ENCODE measurements around the gene ASAP2.

ASAP2 gene

DNA sequence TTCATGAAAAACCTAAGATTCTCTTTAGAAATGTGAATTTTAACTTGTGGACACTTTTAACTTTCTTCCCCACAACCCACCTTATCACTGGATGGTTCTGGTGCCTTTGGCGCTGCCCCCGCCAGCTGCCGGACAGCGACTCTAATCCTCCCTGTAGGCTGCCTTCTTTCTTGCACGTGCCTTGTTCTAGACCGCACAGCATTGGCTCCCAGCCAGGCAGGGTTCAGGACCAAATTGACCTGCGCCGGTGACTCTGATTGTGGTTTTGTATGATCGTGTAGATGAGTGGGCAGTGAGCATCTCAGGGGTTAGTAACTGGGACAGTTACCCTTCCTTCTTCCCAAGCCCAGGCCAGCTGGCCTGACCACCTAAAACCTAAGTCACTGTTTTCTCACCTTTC is 106.8 kb downstream of the ASAP2 start:
- Histone ChIP-seq H3K9me3 (ENCODE audit: low read length) (no peaks in the 10 kb centered on the region), H3K27me3 (ENCODE audit: insufficient read depth, low read length) (no peaks in the 10 kb centered on the region), H3K4me1 (ENCODE audit: insufficient read depth, low read length, severe bottlenecking) (no peaks in the 10 kb centered on the region), H4K20me1 (ENCODE audit: insufficient read depth, low read length) (no peaks in the 10 kb centered on the region), H2AFZ (ENCODE audit: low read length) (no peak overlapping the region), H3K9ac (ENCODE audit: low read length) (no peak overlapping the region), H3K27ac (ENCODE audit: low read depth, low read length, poor library complexity, severe bottlenecking) (no peak overlapping the region), H3K79me2 (ENCODE audit: insufficient read depth, low read length) (no peaks in the 10 kb centered on the region), H3K9me2 (ENCODE audit: low read depth, low read length) (no peaks in the 10 kb centered on the region), H3K4me3 (ENCODE audit: low read depth, low read length, poor library complexity, severe bottlenecking) (no peak overlapping the region), H3F3A (ENCODE audit: insufficient read depth, low read length) (no peaks in the 10 kb centered on the region), H3K4me2 (ENCODE audit: low read length) (no peak overlapping the region), H3K36me3 (ENCODE audit: insufficient read depth, low read length) (no peaks in the 10 kb centered on the region)
- no peak for TF ChIP-seq EZH2 (IDR thresholded peaks at IDR 0.05; ENCODE audit: borderline replicate concordance, low read length)
- no peak for TF ChIP-seq CTCF (IDR thresholded peaks at IDR 0.05; ENCODE audit: low read length)

DNA sequence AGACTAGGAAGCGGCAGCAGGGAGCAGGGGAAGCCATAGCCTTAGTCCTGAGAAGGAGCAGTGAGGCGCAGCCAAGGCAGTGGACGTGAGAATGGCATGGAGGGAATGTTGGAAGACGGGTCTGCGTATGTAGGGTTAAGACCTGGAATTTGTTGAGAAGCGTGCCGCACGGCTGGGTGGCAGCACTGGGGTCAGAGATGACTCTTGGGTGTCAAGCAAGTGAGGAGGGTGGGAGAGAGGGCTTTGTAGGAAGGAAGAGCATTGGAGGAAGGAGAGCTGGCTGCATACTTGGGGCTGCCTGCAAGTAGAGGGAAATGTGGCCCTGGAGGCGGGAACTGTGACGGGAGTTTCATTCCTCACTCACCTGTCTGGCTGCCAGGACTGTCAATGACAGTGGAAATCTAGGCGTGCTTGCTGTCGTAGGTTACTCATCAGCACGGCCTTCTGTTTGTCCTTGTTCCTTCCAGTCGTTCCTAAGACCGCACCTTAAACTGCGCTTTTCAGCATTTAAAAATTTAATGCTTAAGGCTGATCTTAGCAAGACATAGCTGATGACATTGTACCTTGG is 108.8 kb downstream of the ASAP2 start:
- no peaks in the 10 kb centered on the region for H3K36me3 ChIP-seq (ENCODE audit: insufficient read depth, low read length)
- H3K4me3 ChIP-seq (ENCODE audit: low read depth, low read length, poor library complexity, severe bottlenecking) = no peak overlapping the region
- H3F3A ChIP-seq (ENCODE audit: insufficient read depth, low read length) = no peaks in the 10 kb centered on the region
- no peak overlapping the region for H3K27ac ChIP-seq (ENCODE audit: low read depth, low read length, poor library complexity, severe bottlenecking)
- no peaks in the 10 kb centered on the region for H3K79me2 ChIP-seq (ENCODE audit: insufficient read depth, low read length)
- H3K9ac ChIP-seq (ENCODE audit: low read length) = no peak overlapping the region
- no peaks in the 10 kb centered on the region for H3K27me3 ChIP-seq (ENCODE audit: insufficient read depth, low read length)
- no peaks in the 10 kb centered on the region for H4K20me1 ChIP-seq (ENCODE audit: insufficient read depth, low read length)
- H3K9me2 ChIP-seq (ENCODE audit: low read depth, low read length) = no peaks in the 10 kb centered on the region
- no peak for TF ChIP-seq CTCF (IDR thresholded peaks at IDR 0.05; ENCODE audit: low read length)
- no peak for TF ChIP-seq EZH2 (IDR thresholded peaks at IDR 0.05; ENCODE audit: borderline replicate concordance, low read length)
- H3K9me3 ChIP-seq (ENCODE audit: low read length) = no peaks in the 10 kb centered on the region
- H3K4me1 ChIP-seq (ENCODE audit: insufficient read depth, low read length, severe bottlenecking) = no peaks in the 10 kb centered on the region
- no peak overlapping the region for H3K4me2 ChIP-seq (ENCODE audit: low read length)
- no peak overlapping the region for H2AFZ ChIP-seq (ENCODE audit: low read length)

DNA sequence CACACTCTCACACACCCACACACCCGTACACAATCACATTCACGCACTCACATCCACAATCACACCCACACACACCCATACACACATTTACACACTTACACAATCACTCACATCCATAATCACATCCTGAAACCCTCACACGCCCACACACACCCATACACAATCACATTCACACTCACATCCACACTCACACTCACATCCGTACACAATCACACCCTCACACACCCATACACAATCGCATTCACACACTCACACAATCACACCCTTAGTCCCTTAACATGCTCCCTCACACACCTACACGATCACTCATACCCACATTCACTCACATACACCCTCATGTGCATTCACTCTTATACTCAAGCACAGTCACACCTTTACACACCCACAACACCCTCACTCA is 110.9 kb downstream of the ASAP2 start:
- Histone ChIP-seq H3K9ac (ENCODE audit: low read length) (no peak overlapping the region), H3K79me2 (ENCODE audit: insufficient read depth, low read length) (no peaks in the 10 kb centered on the region), H3K27me3 (ENCODE audit: insufficient read depth, low read length) (no peaks in the 10 kb centered on the region), H3K4me2 (ENCODE audit: low read length) (no peak overlapping the region), H3K36me3 (ENCODE audit: insufficient read depth, low read length) (no peaks in the 10 kb centered on the region), H3K27ac (ENCODE audit: low read depth, low read length, poor library complexity, severe bottlenecking) (no peak overlapping the region), H3K9me2 (ENCODE audit: low read depth, low read length) (no peaks in the 10 kb centered on the region), H4K20me1 (ENCODE audit: insufficient read depth, low read length) (no peaks in the 10 kb centered on the region), H3K4me1 (ENCODE audit: insufficient read depth, low read length, severe bottlenecking) (no peaks in the 10 kb centered on the region), H3F3A (ENCODE audit: insufficient read depth, low read length) (no peaks in the 10 kb centered on the region), H3K9me3 (ENCODE audit: low read length) (no peaks in the 10 kb centered on the region), H2AFZ (ENCODE audit: low read length) (no peak overlapping the region), H3K4me3 (ENCODE audit: low read depth, low read length, poor library complexity, severe bottlenecking) (no peak overlapping the region)
- no peak for TF ChIP-seq EZH2 (IDR thresholded peaks at IDR 0.05; ENCODE audit: borderline replicate concordance, low read length)
- TF ChIP-seq CTCF (IDR thresholded peaks at IDR 0.05; ENCODE audit: low read length) = no peak
